Measurements from ENCODE around the gene BTG3.

BTG3 gene

DNA sequence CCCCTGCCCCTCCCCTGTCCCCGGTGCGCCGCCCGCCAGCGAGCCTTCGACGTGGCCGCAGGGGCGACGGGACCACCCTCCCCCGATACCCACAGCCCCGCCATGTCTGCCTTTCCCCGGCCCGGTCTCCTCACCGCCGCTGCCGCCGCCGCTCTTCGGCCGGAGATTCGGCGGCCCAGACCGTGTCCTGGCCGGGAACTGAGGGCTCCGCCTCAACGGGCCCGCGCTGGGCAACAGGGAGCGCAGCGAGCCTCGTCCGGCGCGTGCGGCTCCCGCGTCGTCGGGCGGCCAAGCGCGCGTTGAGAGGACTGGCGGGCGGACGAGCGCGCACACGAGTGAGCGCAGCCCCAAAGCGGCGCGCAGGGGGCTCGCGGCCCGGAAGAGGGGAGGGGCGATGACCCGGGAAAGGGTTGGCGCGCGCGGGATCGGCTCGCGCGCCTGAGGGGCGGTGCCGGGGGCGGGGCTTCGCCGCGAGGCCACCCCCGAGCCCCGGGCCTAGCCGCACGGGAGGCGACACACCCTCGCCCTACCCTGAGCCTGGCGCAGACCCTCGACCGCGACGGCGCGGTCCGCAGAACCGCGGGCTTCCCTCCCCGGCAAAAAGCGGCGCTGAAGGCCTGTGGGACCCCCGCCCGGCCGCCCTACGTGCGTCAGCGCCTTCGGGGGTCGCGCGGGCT is at the start of gene BTG3:
TSS of gene BTG3 (minus strand) at position 337 of the 677 bp plus-strand sequence. CDS start 3,757 bp downstream, outside the sequence.
- H3K4me1 ChIP-seq (ENCODE audit: insufficient read depth, insufficient read length), result no peaks in the 10 kb centered on the region
- H3K27me3 ChIP-seq (ENCODE audit: insufficient read depth, insufficient read length), result peaks cover 8% of the 10 kb centered on the region
- H3K9me3 ChIP-seq (ENCODE audit: insufficient read depth, low read length), result no peaks in the 10 kb centered on the region
- peak within 1 kb of the TSS; percentile 86 for H3K4me3 ChIP-seq (ENCODE audit: insufficient read length, low read depth)
- peak within 1 kb of the TSS; percentile 93 for H3K9ac ChIP-seq (ENCODE audit: insufficient read length, low read depth)
- peak; percentile 77 for DNase-seq (ENCODE audit: low read depth, low spot score)
- TF ChIP-seq SUZ12 (IDR thresholded peaks at IDR 0.05; ENCODE audit: extremely low read depth, insufficient read depth, insufficient read length) (no peak), YY1 (IDR thresholded peaks at IDR 0.05; ENCODE audit: insufficient read depth, insufficient read length) (no peak), ZNF274 (IDR thresholded peaks at IDR 0.05; ENCODE audit: low read depth, low read length) (no peak)
- H3K36me3 ChIP-seq (ENCODE audit: insufficient read depth, insufficient read length, low read length), result peaks cover 32% of the 10 kb centered on the region

DNA sequence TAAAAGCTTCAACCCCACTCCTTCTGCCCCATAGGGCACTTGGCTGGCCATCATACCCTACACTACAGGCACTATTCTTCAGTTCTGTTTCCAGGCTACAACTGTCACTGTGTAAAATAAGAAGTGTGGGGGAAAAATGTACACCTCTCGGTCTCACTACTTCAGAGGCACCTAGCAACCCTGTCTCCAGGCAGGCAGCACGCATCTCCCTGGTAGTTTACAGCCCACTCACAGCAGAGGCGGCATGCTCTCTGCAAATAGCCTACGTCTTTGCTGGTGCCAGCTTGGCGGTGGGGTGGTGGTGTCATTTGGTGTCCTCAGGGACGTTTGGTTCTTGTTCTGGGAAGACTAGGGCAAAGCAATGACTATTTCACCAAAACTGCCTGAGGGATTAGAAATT is 48.2 kb upstream of the BTG3 start:
- no peak overlapping the region for H3K4me3 ChIP-seq (ENCODE audit: insufficient read length, low read depth)
- H3K27me3 ChIP-seq (ENCODE audit: insufficient read depth, insufficient read length), result no peaks in the 10 kb centered on the region
- no peaks in the 10 kb centered on the region for H3K4me1 ChIP-seq (ENCODE audit: insufficient read depth, insufficient read length)
- no peak for TF ChIP-seq SUZ12 (IDR thresholded peaks at IDR 0.05; ENCODE audit: extremely low read depth, insufficient read depth, insufficient read length)
- TF ChIP-seq YY1 (IDR thresholded peaks at IDR 0.05; ENCODE audit: insufficient read depth, insufficient read length), result no peak
- no peak for TF ChIP-seq ZNF274 (IDR thresholded peaks at IDR 0.05; ENCODE audit: low read depth, low read length)
- no peak overlapping the region for H3K9ac ChIP-seq (ENCODE audit: insufficient read length, low read depth)
- no peaks in the 10 kb centered on the region for H3K36me3 ChIP-seq (ENCODE audit: insufficient read depth, insufficient read length, low read length)
- H3K9me3 ChIP-seq (ENCODE audit: insufficient read depth, low read length), result no peaks in the 10 kb centered on the region
- DNase-seq (ENCODE audit: low read depth, low spot score), result no peak

- no peak for TF ChIP-seq SUZ12 (IDR thresholded peaks at IDR 0.05; ENCODE audit: extremely low read depth, insufficient read depth, insufficient read length)
- TF ChIP-seq YY1 (IDR thresholded peaks at IDR 0.05; ENCODE audit: insufficient read depth, insufficient read length), result no peak
- no peak for TF ChIP-seq ZNF274 (IDR thresholded peaks at IDR 0.05; ENCODE audit: low read depth, low read length)
- H3K27me3 ChIP-seq (ENCODE audit: insufficient read depth, insufficient read length), result no peaks in the 10 kb centered on the region
- H3K4me3 ChIP-seq (ENCODE audit: insufficient read length, low read depth), result no peak overlapping the region
- H3K4me1 ChIP-seq (ENCODE audit: insufficient read depth, insufficient read length), result no peaks in the 10 kb centered on the region
- no peak overlapping the region for H3K9ac ChIP-seq (ENCODE audit: insufficient read length, low read depth)
- no peak for DNase-seq (ENCODE audit: low read depth, low spot score)
- no peaks in the 10 kb centered on the region for H3K36me3 ChIP-seq (ENCODE audit: insufficient read depth, insufficient read length, low read length)
- no peaks in the 10 kb centered on the region for H3K9me3 ChIP-seq (ENCODE audit: insufficient read depth, low read length)
Observed at GRCh38 chr21:17660452-17660851, 47.8 kb upstream of the BTG3 start.

DNA sequence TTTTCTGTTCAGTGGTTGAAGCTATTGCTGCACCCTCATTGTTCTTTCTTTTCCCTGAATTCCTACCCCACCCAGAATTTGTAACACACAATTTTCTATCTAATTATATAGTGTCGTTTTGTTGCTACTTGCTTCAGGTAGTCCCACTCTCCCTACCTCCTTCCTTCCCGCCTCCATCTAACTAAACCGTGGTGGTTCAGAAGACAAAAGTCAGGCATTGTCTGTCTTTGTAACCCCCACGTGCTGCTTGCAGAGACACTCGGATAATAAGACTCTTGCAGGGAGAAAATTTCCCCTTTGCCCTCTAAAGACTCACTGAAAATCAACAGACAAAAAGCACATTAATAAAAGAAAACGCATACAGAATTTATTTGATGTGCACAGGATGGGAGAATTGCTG is 46.2 kb upstream of the BTG3 start:
- no peaks in the 10 kb centered on the region for H3K4me1 ChIP-seq (ENCODE audit: insufficient read depth, insufficient read length)
- TF ChIP-seq SUZ12 (IDR thresholded peaks at IDR 0.05; ENCODE audit: extremely low read depth, insufficient read depth, insufficient read length) (no peak), YY1 (IDR thresholded peaks at IDR 0.05; ENCODE audit: insufficient read depth, insufficient read length) (no peak), ZNF274 (IDR thresholded peaks at IDR 0.05; ENCODE audit: low read depth, low read length) (no peak)
- H3K9me3 ChIP-seq (ENCODE audit: insufficient read depth, low read length), result no peaks in the 10 kb centered on the region
- no peaks in the 10 kb centered on the region for H3K36me3 ChIP-seq (ENCODE audit: insufficient read depth, insufficient read length, low read length)
- H3K27me3 ChIP-seq (ENCODE audit: insufficient read depth, insufficient read length), result no peaks in the 10 kb centered on the region
- no peak for DNase-seq (ENCODE audit: low read depth, low spot score)
- H3K4me3 ChIP-seq (ENCODE audit: insufficient read length, low read depth), result no peak overlapping the region
- no peak overlapping the region for H3K9ac ChIP-seq (ENCODE audit: insufficient read length, low read depth)

GRCh38 chr21:17651526-17651925 is 38.8 kb upstream of the BTG3 start:
- H3K9me3 ChIP-seq (ENCODE audit: insufficient read depth, low read length), result no peaks in the 10 kb centered on the region; the same call in 1 of the 2 replicates
- no peak overlapping the region for H3K9ac ChIP-seq (ENCODE audit: insufficient read length, low read depth)
- H3K27me3 ChIP-seq (ENCODE audit: insufficient read depth, insufficient read length), result no peaks in the 10 kb centered on the region
- no peaks in the 10 kb centered on the region for H3K4me1 ChIP-seq (ENCODE audit: insufficient read depth, insufficient read length)
- no peak for TF ChIP-seq SUZ12 (IDR thresholded peaks at IDR 0.05; ENCODE audit: extremely low read depth, insufficient read depth, insufficient read length)
- no peak for TF ChIP-seq ZNF274 (IDR thresholded peaks at IDR 0.05; ENCODE audit: low read depth, low read length)
- no peaks in the 10 kb centered on the region for H3K36me3 ChIP-seq (ENCODE audit: insufficient read depth, insufficient read length, low read length)
- DNase-seq (ENCODE audit: low read depth, low spot score), result no peak
- H3K4me3 ChIP-seq (ENCODE audit: insufficient read length, low read depth), result no peak overlapping the region

DNA sequence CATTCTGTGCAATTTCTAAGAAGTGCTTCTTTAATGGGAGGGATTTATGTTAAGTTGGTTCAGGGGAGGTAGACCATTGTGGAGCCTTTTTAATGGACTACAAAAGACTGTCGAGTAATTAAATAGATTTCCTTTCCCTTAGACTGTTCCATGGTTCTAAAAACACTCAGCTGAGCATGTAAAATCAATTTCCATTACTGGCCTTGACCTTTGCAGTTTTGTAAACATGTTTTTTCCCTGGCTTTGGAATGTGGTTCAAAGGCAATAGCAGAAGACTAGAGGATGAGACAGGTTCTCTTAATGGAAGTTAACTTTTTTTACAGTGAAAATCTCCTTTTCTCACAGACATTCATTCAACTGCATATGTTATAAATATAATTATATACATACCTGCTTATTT is 37.6 kb upstream of the BTG3 start:
- TF ChIP-seq YY1 (IDR thresholded peaks at IDR 0.05; ENCODE audit: insufficient read depth, insufficient read length) (no peak), ZNF274 (IDR thresholded peaks at IDR 0.05; ENCODE audit: low read depth, low read length) (no peak), SUZ12 (IDR thresholded peaks at IDR 0.05; ENCODE audit: extremely low read depth, insufficient read depth, insufficient read length) (no peak)
- no peaks in the 10 kb centered on the region for H3K27me3 ChIP-seq (ENCODE audit: insufficient read depth, insufficient read length)
- no peak overlapping the region for H3K4me3 ChIP-seq (ENCODE audit: insufficient read length, low read depth)
- H3K36me3 ChIP-seq (ENCODE audit: insufficient read depth, insufficient read length, low read length), result no peaks in the 10 kb centered on the region
- no peak overlapping the region for H3K9ac ChIP-seq (ENCODE audit: insufficient read length, low read depth)
- no peaks in the 10 kb centered on the region; the same call in 1 of the 2 replicates for H3K9me3 ChIP-seq (ENCODE audit: insufficient read depth, low read length)
- H3K4me1 ChIP-seq (ENCODE audit: insufficient read depth, insufficient read length), result no peaks in the 10 kb centered on the region
- no peak for DNase-seq (ENCODE audit: low read depth, low spot score)

DNA sequence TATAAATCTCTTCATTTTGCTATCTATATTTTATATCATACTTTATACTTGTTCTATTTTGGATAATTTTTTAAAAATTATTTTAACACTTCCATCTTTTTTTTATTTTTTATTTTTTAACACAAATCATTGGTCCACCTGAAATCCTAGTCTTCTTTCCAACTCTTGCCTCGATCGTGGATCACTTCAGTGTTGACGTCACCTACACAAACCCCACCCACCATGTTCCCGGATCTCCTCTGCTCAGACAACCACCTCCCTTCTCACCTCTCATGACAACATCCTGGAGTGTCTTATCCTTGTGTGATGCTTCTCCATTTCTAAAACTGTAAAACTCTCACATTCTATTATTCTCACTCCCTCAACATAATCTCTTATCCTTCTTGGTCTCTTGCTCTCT is 34.1 kb upstream of the BTG3 start:
- Histone ChIP-seq H3K4me1 (ENCODE audit: insufficient read depth, insufficient read length) (no peaks in the 10 kb centered on the region), H3K4me3 (ENCODE audit: insufficient read length, low read depth) (no peak overlapping the region)
- TF ChIP-seq SUZ12 (IDR thresholded peaks at IDR 0.05; ENCODE audit: extremely low read depth, insufficient read depth, insufficient read length) (no peak), YY1 (IDR thresholded peaks at IDR 0.05; ENCODE audit: insufficient read depth, insufficient read length) (no peak), ZNF274 (IDR thresholded peaks at IDR 0.05; ENCODE audit: low read depth, low read length) (no peak)

More for the DNA sequence above, 34.1 kb upstream of the BTG3 start:
- H3K9me3 ChIP-seq (ENCODE audit: insufficient read depth, low read length), result no peaks in the 10 kb centered on the region; the same call in 1 of the 2 replicates
- DNase-seq (ENCODE audit: low read depth, low spot score), result no peak
- no peak overlapping the region for H3K9ac ChIP-seq (ENCODE audit: insufficient read length, low read depth)
- H3K27me3 ChIP-seq (ENCODE audit: insufficient read depth, insufficient read length), result no peaks in the 10 kb centered on the region
- H3K36me3 ChIP-seq (ENCODE audit: insufficient read depth, insufficient read length, low read length), result no peaks in the 10 kb centered on the region
